SJCRH30 (cell line): ENCODE measurements around the gene MYOD1. TPM values are rescaled to one million over a fixed set of nuclear protein-coding genes. Genes with fewer than 3 reads are reported as not detected.

Source experiments
- total RNA-seq: library from RNA; depleted of rRNA; stranded (reverse); fragments of >200 nt; shearing (Covaris generic); gene quantifications from 2 replicates; pipeline ENCODE4 v1.2.3, GENCODE V29; 2014; rRNA removed

MYOD1 gene
- total RNA-seq, 1 experiment from 2014 or later = 675 TPM

Other genes starting within 250 kb of the MYOD1 start
- gene ABCC8, start 242.7 kb upstream of the MYOD1 start, total RNA-seq = not detected in 2 replicates
- 0.35 and 0.47 TPM in 2 replicates for gene USH1C, start 175.2 kb upstream of the MYOD1 start, total RNA-seq
- gene OTOG, start 172.3 kb upstream of the MYOD1 start, total RNA-seq = 3.3 and 5.9 TPM in 2 replicates
- gene KCNC1, start 15.2 kb downstream of the MYOD1 start, total RNA-seq = 5.2 and 6.7 TPM in 2 replicates